KG1 (cell line): ENCODE data around the gene IQSEC2.

Source experiments
- DNase-seq: peaks from one replicate; lab custom pipeline; 2025; lab: John Stamatoyannopoulos, UW

Gene IQSEC2

DNA sequence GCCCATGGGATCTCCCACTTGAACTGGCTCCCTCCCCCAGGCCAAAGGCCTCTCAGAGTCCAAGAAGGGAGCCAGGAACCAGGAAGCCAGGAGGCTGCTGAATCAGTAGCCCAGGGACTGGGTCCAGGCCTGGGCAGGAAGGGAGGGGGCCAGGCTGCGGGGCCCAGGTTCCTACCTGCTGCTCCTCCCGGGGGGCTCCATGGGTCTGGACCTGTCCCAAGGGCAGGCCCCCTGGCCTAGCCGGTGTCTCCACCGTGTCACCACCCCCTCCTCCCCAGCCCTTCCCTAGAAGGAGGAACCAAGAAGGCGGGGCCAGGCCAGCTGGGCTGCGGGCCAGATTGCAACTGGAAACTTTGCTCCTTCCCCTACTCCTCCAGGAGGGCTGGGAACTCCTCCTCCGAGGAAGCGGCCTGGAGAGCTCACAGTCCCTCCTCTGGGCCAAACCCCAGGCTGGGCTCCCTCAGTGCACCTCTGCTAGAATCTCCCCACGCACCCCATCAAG is at the start of gene IQSEC2:
TSS of gene IQSEC2 (minus strand) at position 264 of the 502 bp plus-strand sequence.
- no peak for DNase-seq

- no peak for DNase-seq
Measured at GRCh38 chrX:53330331-53330730, 48.9 kb upstream of the IQSEC2 start.

DNA sequence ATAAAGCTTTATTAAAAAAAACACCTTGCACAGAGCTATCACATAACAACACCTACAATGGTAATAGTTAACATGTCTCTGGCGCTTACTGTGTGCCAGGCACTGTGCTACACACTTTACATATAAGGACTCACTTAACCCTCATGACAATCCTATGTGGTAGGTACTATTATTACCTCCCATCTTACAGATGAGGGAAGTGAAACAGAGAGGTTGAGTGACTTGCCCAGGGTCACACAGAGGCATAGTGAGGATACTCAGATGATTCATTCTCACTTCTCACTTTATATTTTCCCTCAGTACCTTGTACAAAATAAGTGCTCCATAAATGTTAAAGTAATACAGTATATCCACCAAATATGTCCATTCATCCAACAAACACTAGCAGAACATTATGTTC is 43.4 kb upstream of the IQSEC2 start:
- no peak for DNase-seq

- DNase-seq: no peak
Measured at GRCh38 chrX:53324085-53324484, 42.7 kb upstream of the IQSEC2 start.

- no peak for DNase-seq
Measured at GRCh38 chrX:53323196-53323595, 41.8 kb upstream of the IQSEC2 start.

- no peak for DNase-seq
Measured at GRCh38 chrX:53321943-53322497, 40.6 kb upstream of the IQSEC2 start.

DNA sequence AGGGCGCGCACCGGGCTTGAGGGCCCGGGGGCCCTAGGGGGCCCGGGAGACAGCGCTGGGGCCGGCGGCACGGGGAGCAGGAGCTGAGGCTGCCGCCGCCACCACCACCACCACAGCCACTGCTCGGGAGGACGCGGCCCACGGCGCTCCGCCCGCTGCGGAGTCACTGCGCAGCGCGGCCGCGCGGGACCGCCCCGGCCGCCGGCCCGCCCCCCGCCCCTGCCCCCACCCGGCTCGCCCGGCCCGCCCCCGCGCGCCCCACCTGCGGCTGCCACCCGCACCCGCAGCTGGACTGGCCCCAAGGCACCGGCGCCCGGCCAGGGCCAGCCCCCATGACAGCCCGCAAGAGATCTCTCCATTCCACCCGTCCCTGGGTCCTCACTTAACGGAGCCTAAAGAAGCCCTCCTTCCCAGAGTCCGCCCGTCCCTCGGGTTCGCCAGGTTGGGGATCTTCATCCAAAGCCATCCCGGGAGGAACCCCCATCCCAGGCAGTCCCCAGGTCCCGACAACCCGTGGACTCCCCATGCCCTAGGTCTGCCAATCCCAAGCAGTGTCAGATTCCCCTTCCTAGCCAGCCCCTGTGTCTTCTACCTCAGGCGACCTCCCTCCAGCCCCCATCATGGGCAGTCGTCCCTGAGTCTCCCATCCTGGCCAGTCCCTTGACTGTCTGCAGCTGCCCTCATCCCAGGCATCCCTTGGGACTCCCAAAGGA is 40.0 kb upstream of the IQSEC2 start:
- DNase-seq: no peak

GRCh38 chrX:53320543-53321229 is 39.3 kb upstream of the IQSEC2 start:
- no peak for DNase-seq

DNA sequence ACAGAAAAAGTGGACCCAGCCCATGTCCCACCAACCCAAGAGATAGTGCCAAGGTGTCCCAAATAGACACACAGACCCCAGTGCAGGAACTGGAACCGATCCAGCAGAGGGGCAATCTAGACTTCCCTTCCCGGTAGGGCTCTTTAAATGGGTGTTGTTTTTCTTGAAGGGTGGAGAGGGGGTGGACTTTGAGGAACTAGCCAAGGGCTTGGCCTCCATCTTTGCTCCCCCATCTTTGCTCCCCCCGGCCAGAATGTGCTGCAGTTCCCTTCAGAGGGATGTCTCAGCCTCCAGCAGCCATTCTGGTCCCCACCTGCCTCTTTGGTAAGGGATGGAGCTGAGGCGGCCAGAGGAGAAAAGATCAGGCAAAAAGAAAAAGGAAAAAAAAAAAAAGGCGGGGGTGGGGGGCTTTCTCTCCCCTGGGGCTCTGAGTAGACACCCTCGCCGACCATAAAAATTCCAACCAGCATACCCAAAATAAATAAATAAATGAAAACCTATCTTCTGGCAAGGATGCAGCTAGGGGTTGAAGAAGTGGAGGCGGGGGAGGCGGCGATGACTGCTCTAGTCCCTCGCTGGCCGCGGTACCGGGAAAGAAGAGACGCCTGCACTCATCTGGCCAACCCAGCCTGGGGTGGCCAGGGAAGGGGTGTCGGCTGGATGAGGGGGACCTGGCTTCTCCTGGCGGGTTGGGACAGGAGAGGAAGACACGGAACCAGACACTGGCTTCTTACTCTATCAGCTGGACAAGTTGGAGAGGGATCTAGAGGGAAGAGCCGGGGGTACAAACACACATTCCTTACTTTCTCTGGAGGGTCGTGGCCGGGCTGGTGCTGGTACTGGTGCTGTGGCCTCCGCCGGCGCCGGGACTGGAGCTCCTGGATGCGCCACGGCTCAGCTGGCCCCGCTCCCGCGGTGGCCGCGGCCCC is 38.5 kb upstream of the IQSEC2 start:
- DNase-seq: no peak

DNA sequence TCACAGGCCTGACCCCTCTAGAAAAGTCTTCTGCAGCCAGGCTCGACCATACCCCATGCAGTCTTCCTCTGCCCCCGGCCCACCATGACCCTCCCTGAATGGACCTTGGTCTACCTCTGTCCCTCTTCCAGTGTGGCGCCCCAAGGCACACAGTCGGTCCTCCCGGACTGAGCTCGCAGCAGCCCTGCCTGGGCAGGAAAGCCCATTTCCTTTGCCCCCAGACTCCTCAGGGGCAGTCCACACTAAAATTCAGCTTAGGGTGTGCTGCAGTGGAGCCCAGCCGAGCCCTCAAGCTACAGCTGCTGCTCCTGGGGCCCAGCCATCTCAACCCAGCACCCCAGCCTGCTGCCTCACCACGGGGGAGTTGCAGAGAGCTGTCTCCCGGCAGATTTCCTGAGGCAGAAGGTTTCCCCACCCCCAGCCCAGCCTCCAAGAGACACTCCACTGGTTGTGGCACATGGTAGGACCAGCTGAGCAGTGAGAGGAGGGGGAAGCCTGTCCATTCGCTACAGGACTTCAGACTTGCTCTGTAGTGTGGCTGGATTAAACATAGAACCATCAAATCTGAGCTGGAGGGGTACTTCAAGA is 37.5 kb upstream of the IQSEC2 start:
- no peak for DNase-seq

GRCh38 chrX:53317365-53318069 is 36.1 kb upstream of the IQSEC2 start:
- peak; percentile 12 for DNase-seq

DNA sequence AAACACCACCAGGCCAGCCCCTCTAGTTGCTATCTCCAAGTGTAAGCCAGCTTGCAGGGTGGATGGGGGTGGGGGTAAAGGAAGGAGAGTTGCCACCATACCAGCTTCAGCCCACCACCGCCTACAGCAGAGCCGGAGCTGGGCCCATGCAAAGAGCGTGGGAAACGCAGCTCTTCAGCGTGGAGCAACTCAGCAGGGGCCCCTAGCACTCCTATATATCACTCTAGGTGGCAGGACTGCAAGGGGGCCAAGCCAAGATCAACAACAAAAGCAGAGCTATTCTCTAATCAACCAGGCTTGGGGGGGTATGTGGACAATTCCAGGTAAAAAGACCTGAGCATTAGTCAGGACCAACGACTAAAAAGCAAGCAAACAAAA is 35.5 kb upstream of the IQSEC2 start:
- DNase-seq: no peak

DNA sequence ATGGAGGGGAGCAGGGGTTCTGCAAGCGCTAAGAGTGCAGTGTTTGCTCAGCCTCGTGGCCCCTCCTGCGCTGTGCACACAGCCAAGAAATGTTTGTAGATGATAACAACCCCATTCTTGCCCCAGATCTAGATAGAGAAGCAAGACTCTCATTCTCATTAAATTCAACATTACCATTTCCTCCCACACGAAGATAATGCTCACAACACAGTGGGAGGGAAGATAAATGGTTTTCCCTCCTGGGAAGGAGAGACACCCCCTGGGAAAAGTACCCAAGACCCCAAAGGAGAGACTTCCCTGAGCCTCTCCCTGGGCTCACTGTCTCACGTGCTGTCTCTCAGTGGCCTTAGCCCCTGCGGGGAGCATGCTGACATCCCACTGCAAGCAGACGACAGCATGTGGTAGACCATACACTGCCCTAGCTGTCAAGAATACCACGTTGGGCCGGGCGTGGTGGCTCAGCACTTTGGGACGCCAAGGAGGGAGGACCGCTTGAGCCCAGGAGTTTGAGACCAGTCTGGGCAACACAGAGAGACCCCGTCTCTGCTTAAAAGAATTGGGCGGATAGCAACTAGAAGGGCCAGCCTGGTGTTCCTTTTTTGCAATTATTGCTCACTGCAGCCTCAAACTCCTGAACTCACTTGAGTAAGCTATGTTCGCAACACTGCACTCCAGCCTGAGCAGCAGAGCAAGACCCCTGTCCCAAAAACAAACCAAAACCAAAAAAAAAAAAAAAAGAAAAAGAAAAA is 34.9 kb upstream of the IQSEC2 start:
- DNase-seq: no peak

- DNase-seq: no peak
Measured at GRCh38 chrX:53313728-53314105, 32.3 kb upstream of the IQSEC2 start.

DNA sequence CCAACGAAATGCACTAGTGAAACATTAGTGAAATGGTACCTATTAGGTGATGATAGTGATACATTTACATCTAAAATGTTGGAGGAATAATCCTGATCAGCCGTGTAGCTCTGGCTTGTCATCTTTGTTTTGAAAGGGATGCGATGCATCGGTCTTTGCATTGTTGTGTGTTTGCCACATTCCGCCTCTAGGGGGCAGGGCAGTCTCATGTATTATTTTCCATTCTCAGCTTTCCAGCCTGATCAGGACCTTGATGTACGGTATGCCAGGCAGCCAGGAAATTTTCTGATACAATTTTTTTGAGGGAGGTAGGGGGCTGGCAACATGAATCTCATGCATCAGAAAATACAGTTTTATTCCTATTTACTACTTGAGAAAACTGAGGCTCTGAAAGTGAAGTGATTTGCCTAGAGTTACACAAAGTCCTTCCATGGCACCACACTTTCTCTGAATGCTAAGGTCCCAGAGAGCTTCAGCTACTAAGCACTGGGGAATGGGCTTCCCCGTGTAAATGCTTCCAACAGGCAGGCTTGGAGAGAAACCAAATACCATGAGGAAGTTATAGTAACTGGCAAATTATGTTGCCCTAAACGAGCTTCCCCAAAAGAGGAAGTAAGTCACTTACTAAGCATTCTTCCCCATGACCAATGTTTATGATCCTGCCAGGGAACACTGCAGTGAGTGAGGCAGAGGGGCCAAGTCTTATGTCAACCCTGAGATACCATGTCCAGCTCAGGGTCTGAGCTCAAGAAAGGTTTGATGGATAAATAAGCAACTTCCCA is 31.8 kb upstream of the IQSEC2 start:
- DNase-seq: peak; percentile 22

DNA sequence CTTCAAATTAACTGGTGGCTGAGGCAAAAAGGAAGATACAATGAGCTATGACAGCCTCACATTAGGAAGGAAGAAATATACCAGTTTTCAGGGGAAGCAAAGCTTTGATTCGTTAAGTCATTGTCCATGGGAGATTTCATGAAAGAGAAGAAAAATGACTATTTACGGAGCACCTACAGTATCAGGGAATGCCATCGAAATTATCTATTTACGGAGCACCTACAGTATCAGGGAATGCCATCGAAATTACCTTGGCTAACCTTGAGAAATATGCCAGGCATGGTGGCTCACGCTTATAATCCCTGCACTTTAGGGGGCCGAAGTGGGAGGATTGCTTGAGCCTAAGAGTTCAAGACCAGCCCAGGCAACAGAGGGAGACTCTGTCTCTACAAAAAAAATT is 28.5 kb upstream of the IQSEC2 start:
- DNase-seq: no peak

DNA sequence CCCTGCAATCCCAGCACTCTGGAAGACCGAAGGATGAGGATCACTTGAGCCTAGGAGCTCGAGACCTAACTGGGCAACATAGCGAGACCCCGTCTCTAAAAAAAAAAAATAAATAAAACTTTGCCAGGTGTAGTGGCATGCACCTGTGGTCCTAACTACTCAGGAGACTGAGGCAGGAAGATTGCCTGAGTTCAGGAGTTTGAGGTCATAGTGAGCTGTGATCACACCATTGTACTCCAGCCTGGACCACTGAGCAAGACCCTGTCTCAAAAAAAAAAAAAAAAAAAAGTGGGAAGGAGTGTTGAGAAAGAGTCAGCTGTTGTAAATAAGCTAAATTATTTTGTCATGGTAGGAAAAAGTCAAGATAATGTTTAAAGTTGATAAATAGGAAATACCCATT is 27.5 kb upstream of the IQSEC2 start:
- DNase-seq: no peak

- DNase-seq: no peak
Measured at GRCh38 chrX:53305996-53306937, 24.9 kb upstream of the IQSEC2 start.
